Breast epithelium (tissue), 3 donors: ENCODE data around the gene CATSPER1.

ENCODE experiments used
- CTCF ChIP-seq, 3 donors: fragments of 450-650 bp; IDR thresholded peaks; one replicate each; pipeline ENCODE4 v1.5.1; 2016 to 2017; ENCODE audit warnings: antibody characterized with exemption in 3 of 3, mild to moderate bottlenecking in 3 of 3, moderate library complexity in 3 of 3
- POLR2A ChIP-seq: fragments of 450-650 bp; IDR thresholded peaks from one replicate; pipeline ENCODE4 v1.6.1; 2016; ENCODE audit warnings: antibody characterized with exemption, mild to moderate bottlenecking, moderate library complexity

- TF ChIP-seq CTCF (IDR thresholded peaks at IDR 0.05) (no peak), POLR2A (no peak)
These were observed 49.8 kb downstream of the CATSPER1 start for GRCh38 chr11:65976216-65977176.
